K562 (cell line): ENCODE measurements around the gene ARHGAP22. TPM values are rescaled to one million over a fixed set of nuclear protein-coding genes. Genes with fewer than 3 reads are reported as not detected.

Experiments
- AFF4 ChIP-seq: sonication (generic); formaldehyde crosslinking; IDR thresholded peaks from 2 replicates; pipeline ENCODE4 v1.8.0; 2023; ENCODE audit warnings: mild to moderate bottlenecking, missing genetic modification reagents
- E2F6 ChIP-seq, 2 experiments: IDR thresholded peaks; 2 replicates each; pipeline ENCODE4 v1.6.1; 2011; ENCODE audit warnings: borderline replicate concordance in 1 of 2, control low read depth in 1 of 2, low read depth in 1 of 2, low read length in 1 of 2, mild to moderate bottlenecking in 1 of 2, mixed read lengths in 1 of 2, moderate library complexity in 1 of 2; ENCODE audit not compliant: insufficient read depth in 1 of 2, insufficient read length in 1 of 2, poor library complexity in 1 of 2, severe bottlenecking in 1 of 2; ENCODE audit errors: extremely low read depth in 1 of 2
- ELF1 ChIP-seq: fragments of 200-800 bp; sonication (Bioruptor generic); IDR thresholded peaks from 2 replicates; pipeline ENCODE4 v1.6.1; 2016; ENCODE audit warnings: missing genetic modification characterization, missing compliant biosample characterization
- MBD2 ChIP-seq: sonication (generic); IDR thresholded peaks from 2 replicates; pipeline ENCODE4 v1.6.1; 2016; ENCODE audit warnings: low read depth, borderline replicate concordance
- REST ChIP-seq, 2 experiments: fragments of 450-650 bp; formaldehyde crosslinking in 1 of 2; IDR thresholded peaks; 2 replicates each; pipeline versions ENCODE4 v1.4.0 to v1.6.1; 2014 to 2020; ENCODE audit warnings: mild to moderate bottlenecking in 2 of 2, borderline replicate concordance in 1 of 2, low read depth in 1 of 2
- TAF9B ChIP-seq: fragments of 450-650 bp; IDR thresholded peaks from 2 replicates; pipeline ENCODE4 v1.6.1; 2018; ENCODE audit warnings: mild to moderate bottlenecking; ENCODE audit not compliant: partially characterized antibody
- polyA plus RNA-seq, 8 experiments: library from polyadenylated mRNA; depleted of rRNA in 4 of 8; stranded (reverse) in 5 of 8; unstranded in 3 of 8; fragments of >200 nt; fragmentation: Nextera tagmentation in 2 of 8; fragmentation: Illumina TruSeq in 1 of 8; extraction: Ambion mirVana in 2 of 8; extraction: Trizol in 1 of 8; gene quantifications; 2 replicates each; pipeline versions ENCODE4 v1.2.1 to v1.2.3, GENCODE V29; 2011 to 2014; ENCODE audit warnings: inconsistent platforms in 1 of 8, missing spikeins in 1 of 8
- total RNA-seq, 7 experiments: library from RNA; depleted of rRNA in 6 of 7; stranded (reverse); fragments of >200 nt in 6 of 7; fragmentation: Illumina TruSeq in 2 of 7; extraction: Trizol in 2 of 7; gene quantifications; 2 replicates each; pipeline versions ENCODE4 v1.2.1 to v1.2.3, GENCODE V29; 2011 to 2021; ENCODE audit warnings: low replicate concordance in 1 of 7

Gene ARHGAP22
- total and polyA plus RNA-seq, 9 of the 15 experiments (the other 6 are each of a cell fraction or from before 2014, with no cell fraction given) = 1.3 to 28.1 (median 12.7) TPM

GRCh38 chr10:48481385-48481784 lies 123.5 kb downstream of the ARHGAP22 start (continued):
- TF ChIP-seq REST (IDR thresholded peaks at IDR 0.05; ENCODE audit: borderline replicate concordance) (peak; percentile 48), REST (CRISPR knock-in tag; IDR thresholded peaks at IDR 0.05; ENCODE audit: low read depth) (no peak), ELF1 (tag) (peak; percentile 22; the same call in 1 of the 2 replicates), TAF9B (no peak), AFF4 (CRISPR knock-in tag) (no peak), MBD2 (peak; percentile 10; the same call in 1 of the 2 replicates), E2F6 (IDR thresholded peaks at IDR 0.05; ENCODE audit: borderline replicate concordance in 1 of 2, extremely low read depth in 1 of 2, insufficient read depth in 1 of 2, insufficient read length in 1 of 2, low read depth in 1 of 2, low read length in 1 of 2, poor library complexity in 1 of 2, severe bottlenecking in 1 of 2) (peak in 1 of 2 experiments; percentile 11)
